Neural cell (in vitro differentiated cells): ENCODE results near the gene PCDHB9. TPM values are rescaled to one million over a fixed set of nuclear protein-coding genes. Genes with fewer than 3 reads are reported as not detected.
"Not testable (repeated sequence)": the region's sequence is repeated elsewhere in the genome, so short reads cannot be mapped to it uniquely, and the experiment has no call there.

Experiments
- H2AFZ ChIP-seq: fragments of 200-600, 300-800 bp; sonication (generic), shearing (Covaris generic); 2 replicates; pipeline ENCODE4 v1.6.0; 2014; ENCODE audit warnings: low read depth, mild to moderate bottlenecking, antibody characterized with exemption, low read length, moderate library complexity
- H3F3A ChIP-seq: fragments of 200-600 bp; shearing (Covaris generic); 2 replicates; pipeline ENCODE4 v1.6.1; 2016; ENCODE audit warnings: mild to moderate bottlenecking, moderate library complexity, mixed read lengths, antibody characterized with exemption, low read length; ENCODE audit not compliant: insufficient read depth, poor library complexity, severe bottlenecking
- H3K27ac ChIP-seq: fragments of 200-600, 300-800 bp; sonication (generic), shearing (Covaris generic); 2 replicates; pipeline ENCODE4 v1.5.1; 2014; ENCODE audit warnings: mild to moderate bottlenecking, low read length, moderate library complexity
- H3K27me3 ChIP-seq: fragments of 300-800, 200-600 bp; sonication (generic), shearing (Covaris generic); 2 replicates; pipeline ENCODE4 v1.6.0; 2014; ENCODE audit warnings: mild to moderate bottlenecking, low read depth, low read length, moderate library complexity; ENCODE audit not compliant: insufficient read depth
- H3K36me3 ChIP-seq: fragments of 300-800, 200-600 bp; sonication (generic), shearing (Covaris generic); 2 replicates; pipeline ENCODE4 v1.5.1; 2014; ENCODE audit warnings: mild to moderate bottlenecking, antibody characterized with exemption, low read length, moderate library complexity; ENCODE audit not compliant: insufficient read depth
- H3K4me2 ChIP-seq: fragments of 300-800, 200-600 bp; sonication (generic), shearing (Covaris generic); 2 replicates; pipeline ENCODE4 v1.6.0; 2014; ENCODE audit warnings: mild to moderate bottlenecking, low read length
- H3K4me3 ChIP-seq: fragments of 300-800, 200-600 bp; sonication (generic), shearing (Covaris generic); 2 replicates; pipeline ENCODE4 v1.5.1; 2014; ENCODE audit warnings: mild to moderate bottlenecking, low read length, moderate library complexity
- H3K79me2 ChIP-seq: fragments of 200-600 bp; shearing (Covaris generic); replicated peaks from 2 replicates; pipeline ENCODE4 v1.6.0; 2014; ENCODE audit warnings: mild to moderate bottlenecking, low read length, moderate library complexity; ENCODE audit not compliant: insufficient read depth
- H3K9ac ChIP-seq: fragments of 300-800, 200-600 bp; sonication (generic), shearing (Covaris generic); 2 replicates; pipeline ENCODE4 v1.6.1; 2016; ENCODE audit warnings: mild to moderate bottlenecking, low read length, mixed read lengths
- H3K9me2 ChIP-seq: fragments of 200-600 bp; shearing (Covaris generic); 2 replicates; pipeline ENCODE4 v1.6.1; 2016; ENCODE audit warnings: mild to moderate bottlenecking, low read length, mixed read lengths; ENCODE audit not compliant: insufficient read depth
- H3K9me3 ChIP-seq: fragments of 200-600, 300-800 bp; sonication (generic), shearing (Covaris generic); 2 replicates; pipeline ENCODE4 v1.6.1; 2016; ENCODE audit warnings: mild to moderate bottlenecking, mixed run types, low read length, moderate library complexity, mixed read lengths
- H4K20me1 ChIP-seq: fragments of 200-600 bp; shearing (Covaris generic); 2 replicates; pipeline ENCODE4 v1.6.1; 2016; ENCODE audit warnings: mild to moderate bottlenecking, mixed run types; ENCODE audit not compliant: insufficient read depth
- CTCF ChIP-seq: fragments of 450-650 bp; IDR thresholded peaks from 2 replicates; pipeline ENCODE4 v1.5.1; 2014; ENCODE audit warnings: antibody characterized with exemption, mild to moderate bottlenecking, moderate library complexity; ENCODE audit not compliant: poor library complexity, severe bottlenecking
- EP300 ChIP-seq: fragments of 450-650 bp; conservative IDR thresholded peaks from 2 replicates; pipeline ENCODE4 v1.6.1; 2014; ENCODE audit warnings: antibody characterized with exemption, mild to moderate bottlenecking, moderate library complexity; ENCODE audit not compliant: poor library complexity, severe bottlenecking
- EZH2 ChIP-seq: fragments of 200-600, 300-800 bp; shearing (Covaris generic), sonication (generic); IDR thresholded peaks from 2 replicates; pipeline ENCODE4 v1.6.1; 2014; ENCODE audit warnings: antibody characterized with exemption, low read length, borderline replicate concordance, mild to moderate bottlenecking; ENCODE audit not compliant: insufficient read depth, poor library complexity, severe bottlenecking
- MXI1 ChIP-seq: fragments of 450-650 bp; conservative IDR thresholded peaks from 2 replicates; pipeline ENCODE4 v1.6.1; 2014; ENCODE audit warnings: antibody characterized with exemption, mild to moderate bottlenecking; ENCODE audit not compliant: poor library complexity, severe bottlenecking
- POLR2AphosphoS5 ChIP-seq: IDR thresholded peaks from 2 replicates; pipeline ENCODE4 v1.6.1; 2012
- RAD21 ChIP-seq: fragments of 450-650 bp; conservative IDR thresholded peaks from 2 replicates; pipeline ENCODE4 v1.6.1; 2014; ENCODE audit warnings: antibody characterized with exemption, mild to moderate bottlenecking, moderate library complexity
- REST ChIP-seq: IDR thresholded peaks from 2 replicates; pipeline ENCODE4 v1.6.1; 2012; ENCODE audit warnings: borderline replicate concordance
- SMC3 ChIP-seq: fragments of 450-650 bp; conservative IDR thresholded peaks from 2 replicates; pipeline ENCODE4 v1.6.1; 2014; ENCODE audit warnings: antibody characterized with exemption, mild to moderate bottlenecking, moderate library complexity; ENCODE audit not compliant: poor library complexity
- TAF1 ChIP-seq: IDR thresholded peaks from 2 replicates; pipeline ENCODE4 v1.6.1; 2012; ENCODE audit warnings: low read depth
- polyA plus RNA-seq: library from polyadenylated mRNA; depleted of rRNA; stranded (reverse); fragments of >200 nt; gene quantifications from 2 replicates; pipeline ENCODE4 v1.2.3, GENCODE V29; 2014

PCDHB9 gene
- polyA plus RNA-seq, 1 donor from 2014 or later, result 4.9 TPM

GRCh38 chr5:141150224-141150992 is 36.6 kb upstream of the PCDHB9 start:
- Histone ChIP-seq H3K27ac (no peak overlapping the region), H2AFZ (no peak overlapping the region), H3F3A (no peaks in the 10 kb centered on the region), H3K9me3 (peaks cover 15% of the 10 kb centered on the region), H3K79me2 (no peaks in the 10 kb centered on the region), H3K27me3 (no peaks in the 10 kb centered on the region), H3K4me3 (no peak overlapping the region), H3K9ac (no peak overlapping the region), H3K9me2 (no peaks in the 10 kb centered on the region), H3K36me3 (peaks cover 11% of the 10 kb centered on the region), H3K4me2 (no peak overlapping the region), H4K20me1 (no peaks in the 10 kb centered on the region)
- no peak for TF ChIP-seq SMC3
- TF ChIP-seq REST, result no peak
- no peak for TF ChIP-seq MXI1
- TF ChIP-seq EZH2, result no peak
- TF ChIP-seq EP300, result no peak
- TF ChIP-seq CTCF, result no peak
- no peak for TF ChIP-seq RAD21
- TF ChIP-seq TAF1, result no peak
- no peak for TF ChIP-seq POLR2AphosphoS5

- H3K4me2 ChIP-seq, result no peak overlapping the region
- H2AFZ ChIP-seq, result no peak overlapping the region
- TF ChIP-seq RAD21, result no peak
- no peak for TF ChIP-seq TAF1
- TF ChIP-seq EZH2, result no peak
- TF ChIP-seq CTCF, result no peak
- no peak for TF ChIP-seq POLR2AphosphoS5
- no peak for TF ChIP-seq MXI1
- TF ChIP-seq EP300, result no peak
- TF ChIP-seq SMC3, result no peak
- TF ChIP-seq REST, result no peak
- H3K27ac ChIP-seq, result no peak overlapping the region
- H3K27me3 ChIP-seq, result no peaks in the 10 kb centered on the region
- no peak overlapping the region for H3K9ac ChIP-seq
- H4K20me1 ChIP-seq, result no peaks in the 10 kb centered on the region
- H3K9me2 ChIP-seq, result no peaks in the 10 kb centered on the region
- H3F3A ChIP-seq, result no peaks in the 10 kb centered on the region
- no peaks in the 10 kb centered on the region for H3K79me2 ChIP-seq
- peaks cover 11% of the 10 kb centered on the region for H3K36me3 ChIP-seq
- no peak overlapping the region for H3K4me3 ChIP-seq
- H3K9me3 ChIP-seq, result peaks cover 21% of the 10 kb centered on the region
Measured at GRCh38 chr5:141150993-141151325, 36.0 kb upstream of the PCDHB9 start.

GRCh38 chr5:141151632-141152031 is 35.3 kb upstream of the PCDHB9 start:
- H4K20me1 ChIP-seq, H3K4me3 ChIP-seq, H3K9ac ChIP-seq, H3K9me2 ChIP-seq, H2AFZ ChIP-seq, H3F3A ChIP-seq, H3K4me2 ChIP-seq, H3K79me2 ChIP-seq, H3K27me3 ChIP-seq, H3K27ac ChIP-seq: not testable (repeated sequence)
- peaks cover 11% of the 10 kb centered on the region for H3K36me3 ChIP-seq
- H3K9me3 ChIP-seq, result peaks cover 27% of the 10 kb centered on the region
